Neuronal stem cell (in vitro differentiated cells): Measurements from ENCODE around the gene USP30. TPM values are rescaled to one million over a fixed set of nuclear protein-coding genes. Genes with fewer than 3 reads are reported as not detected.

Experiments
- small RNA-seq: library from polyadenylated mRNA; stranded (forward); fragments of <200 nt; extraction: miRNeasy Mini kit (QIAGEN cat#:217004); gene quantifications from one replicate; pipeline ENCODE3, GENCODE V24; 2013; ENCODE audit not compliant: insufficient read depth

The USP30 gene

Small RNAs within 50 kb of the gene (small RNA-seq; reads per million reads assigned to genes)
- gene AC190387.1 (not detected), gene RNA5SP372 (not detected)
